MV-4-11 (cell line): Measurements from ENCODE around the gene TTLL11.

ENCODE experiments used
- DNase-seq: peaks from one replicate; lab custom pipeline; 2025; lab: John Stamatoyannopoulos, UW

The TTLL11 gene

DNA sequence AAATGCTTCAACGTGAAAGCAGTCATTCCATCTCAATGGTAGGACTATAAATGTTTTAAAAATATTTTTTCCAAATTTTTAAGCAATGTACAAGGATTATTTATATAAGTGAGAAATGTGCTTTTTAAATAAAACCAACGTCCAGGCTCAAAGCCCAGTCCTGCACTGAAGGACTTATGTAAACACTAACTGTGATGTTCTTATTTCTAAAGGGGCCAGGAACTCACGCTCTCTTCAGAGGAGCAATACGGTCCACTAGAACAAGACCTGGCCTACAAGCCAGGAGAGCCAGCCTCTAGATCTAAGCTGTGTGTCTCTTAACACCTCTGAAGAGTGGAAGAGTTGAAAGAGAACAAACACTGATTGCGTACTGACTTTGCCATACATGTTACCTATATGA is 12.1 kb downstream of the TTLL11 start:
- DNase-seq, result no peak

DNA sequence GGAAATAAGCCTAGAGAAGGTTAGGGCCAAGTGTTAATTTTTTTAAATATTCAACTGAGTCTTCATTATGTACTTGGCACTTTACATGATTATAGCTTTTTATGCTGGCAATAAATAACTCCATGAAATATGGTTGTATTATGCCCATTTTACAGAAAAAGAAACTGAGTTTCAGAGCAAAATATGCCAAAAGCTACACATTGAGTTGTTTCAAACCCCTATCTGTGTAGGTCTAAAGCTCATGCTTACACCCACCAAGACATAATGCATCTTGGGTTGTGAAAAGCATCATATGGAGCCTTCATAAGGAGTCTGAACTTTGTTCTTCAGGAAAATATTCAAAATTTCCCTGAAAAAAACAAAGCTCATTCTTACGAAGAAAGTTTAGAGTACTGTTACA is 14.6 kb downstream of the TTLL11 start:
- DNase-seq, result no peak

DNA sequence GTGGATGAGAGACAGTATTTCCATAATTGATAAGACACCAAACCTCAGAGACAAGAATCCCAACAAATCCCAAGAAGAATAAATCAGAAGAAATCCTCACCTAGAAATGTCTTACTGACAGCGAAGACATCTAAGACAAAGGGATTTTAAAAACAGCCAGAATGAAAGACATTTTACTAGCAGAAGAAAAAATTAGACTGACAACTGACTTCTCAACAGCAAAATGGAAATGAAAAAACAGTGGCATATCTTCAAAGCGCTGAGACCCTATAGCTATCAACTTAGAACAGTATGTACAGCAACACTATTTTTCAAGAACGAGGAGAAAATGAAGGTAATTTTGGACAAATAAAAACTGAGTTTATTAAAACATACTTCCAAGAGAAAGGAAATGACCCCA is 16.3 kb downstream of the TTLL11 start:
- DNase-seq, result no peak

DNA sequence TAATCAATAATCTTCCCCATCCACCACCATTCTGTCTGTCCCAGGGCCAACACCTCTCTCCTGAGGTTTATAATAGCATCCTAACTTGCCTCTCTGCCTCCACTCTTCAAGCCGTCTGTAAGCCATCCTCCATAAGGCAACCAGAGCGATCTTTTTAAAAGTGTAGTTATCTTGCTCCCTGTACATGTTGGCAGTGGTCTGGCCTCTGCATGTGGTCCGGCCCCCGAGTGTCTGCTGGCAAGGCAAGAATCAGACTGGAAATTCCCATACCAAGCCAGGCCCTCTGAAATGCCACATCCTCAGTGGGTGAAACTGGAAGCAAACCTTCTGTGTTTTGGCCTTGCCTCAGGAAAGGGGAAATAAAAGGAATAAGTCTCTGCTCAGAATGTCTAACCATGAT is 17.0 kb downstream of the TTLL11 start:
- DNase-seq, result no peak

DNA sequence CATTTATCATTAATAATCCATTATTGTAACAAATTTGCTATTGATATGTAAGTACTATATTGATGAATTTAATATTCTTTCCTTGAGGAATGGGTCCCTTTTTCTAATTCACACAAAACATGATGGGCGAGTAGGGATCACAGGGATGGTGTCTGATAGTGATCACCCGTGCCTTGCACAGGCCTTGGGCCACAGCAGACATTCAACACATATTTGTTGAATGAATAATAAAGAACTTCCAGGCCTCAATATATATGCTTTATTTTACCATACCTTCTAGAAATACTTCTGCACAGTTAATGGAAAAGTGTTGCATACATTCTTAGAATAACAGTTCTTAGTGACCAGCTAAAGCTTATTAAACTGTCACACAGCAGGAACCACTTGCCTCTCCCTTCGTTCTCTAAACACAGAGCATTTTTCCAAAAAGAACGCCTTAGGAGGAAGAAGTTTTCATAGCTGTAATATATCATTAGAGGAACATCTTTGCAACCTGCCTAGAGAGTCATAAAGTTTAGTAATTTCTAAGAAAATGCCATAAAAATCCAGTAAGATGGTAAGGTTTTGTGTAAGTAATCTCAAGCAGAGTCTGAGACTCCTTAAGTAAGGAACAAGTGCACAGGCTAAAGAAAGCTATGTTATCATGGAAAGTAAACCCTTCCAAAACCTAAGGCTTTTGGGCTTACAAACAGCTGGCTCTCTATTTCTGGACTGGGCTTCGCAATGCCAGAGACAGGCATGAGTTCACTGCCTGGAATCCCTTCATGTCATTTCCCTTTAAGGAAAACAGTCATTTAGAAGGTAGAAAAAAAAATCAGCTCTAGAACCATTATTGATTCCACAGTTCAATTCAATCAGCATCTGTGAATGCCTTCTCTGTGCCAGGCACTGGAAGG is 17.7 kb downstream of the TTLL11 start:
- no peak for DNase-seq

DNA sequence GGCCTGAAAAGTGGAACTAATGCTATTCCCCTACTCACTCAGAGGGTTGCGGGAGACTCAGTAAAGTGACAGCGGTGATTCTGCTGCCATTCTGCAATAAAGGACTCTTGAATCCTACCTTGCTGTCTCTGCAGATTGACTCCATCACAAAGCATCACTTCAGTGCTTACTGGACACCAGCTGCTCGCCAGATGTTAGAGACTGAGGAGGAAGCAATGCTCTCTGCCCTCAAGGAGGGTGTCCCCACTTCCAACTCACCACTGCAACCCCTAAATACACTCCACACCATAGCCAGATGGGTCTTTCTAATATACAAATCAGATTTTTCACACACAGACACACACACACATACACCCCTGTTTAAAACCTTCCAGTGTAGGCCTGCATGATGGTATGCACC is 21.4 kb downstream of the TTLL11 start:
- no peak for DNase-seq

DNA sequence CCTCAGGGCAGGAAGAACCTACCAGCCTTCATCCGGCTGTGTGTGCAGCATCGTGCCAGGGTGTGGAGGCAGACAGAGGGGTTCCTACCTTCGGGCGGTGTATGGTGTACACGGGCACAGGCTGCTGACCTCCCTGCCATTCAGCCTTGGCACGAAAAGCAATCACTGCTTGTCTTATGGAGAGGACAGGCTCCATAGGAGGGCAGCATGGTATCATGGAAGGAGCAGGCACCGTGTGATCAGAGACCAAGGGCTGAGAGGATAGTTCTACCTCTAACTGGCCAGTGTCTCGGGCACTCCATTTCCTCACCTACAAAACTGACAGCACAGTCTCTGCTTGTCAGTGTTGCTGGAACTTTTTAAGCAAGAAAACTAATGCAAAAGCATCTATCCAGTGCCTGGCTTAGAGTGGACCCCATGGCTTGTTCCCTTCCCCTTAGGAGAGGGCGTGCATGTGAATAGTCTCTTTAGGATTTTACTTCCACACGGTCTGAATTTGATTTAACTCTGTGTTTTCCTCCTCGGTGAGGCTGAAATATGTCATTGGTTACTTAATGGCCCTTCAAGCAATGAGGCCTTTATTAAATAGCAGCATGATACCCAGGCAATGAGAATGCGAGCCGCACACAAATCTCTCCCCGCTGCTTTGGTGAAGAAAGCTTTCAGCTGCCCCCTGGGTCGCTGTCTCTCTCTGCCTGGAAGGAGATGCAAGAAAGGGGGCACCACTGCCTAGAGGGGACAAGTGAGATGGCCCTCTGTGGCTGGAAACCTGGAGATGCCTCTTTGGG is 22.2 kb downstream of the TTLL11 start:
- DNase-seq, result no peak

DNA sequence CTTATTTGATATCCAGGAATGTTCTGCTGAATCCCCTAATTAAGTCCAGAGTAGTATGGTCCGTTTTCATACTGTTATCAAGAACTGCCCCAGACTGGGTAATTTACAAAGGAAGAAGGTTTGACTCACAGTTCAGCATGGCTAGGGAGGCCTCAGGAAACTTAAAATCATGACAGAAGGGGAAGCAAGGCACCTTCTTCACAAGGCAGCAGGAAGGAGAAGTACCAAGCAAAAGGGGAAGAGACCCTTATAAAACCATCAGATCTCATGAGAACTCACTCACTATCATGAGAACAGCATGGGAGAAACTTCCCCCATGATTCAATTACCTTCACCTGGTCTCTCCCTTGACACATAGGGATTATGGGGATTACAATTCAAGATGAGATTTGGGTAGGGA is 26.4 kb downstream of the TTLL11 start:
- DNase-seq, result peak; percentile 51

DNA sequence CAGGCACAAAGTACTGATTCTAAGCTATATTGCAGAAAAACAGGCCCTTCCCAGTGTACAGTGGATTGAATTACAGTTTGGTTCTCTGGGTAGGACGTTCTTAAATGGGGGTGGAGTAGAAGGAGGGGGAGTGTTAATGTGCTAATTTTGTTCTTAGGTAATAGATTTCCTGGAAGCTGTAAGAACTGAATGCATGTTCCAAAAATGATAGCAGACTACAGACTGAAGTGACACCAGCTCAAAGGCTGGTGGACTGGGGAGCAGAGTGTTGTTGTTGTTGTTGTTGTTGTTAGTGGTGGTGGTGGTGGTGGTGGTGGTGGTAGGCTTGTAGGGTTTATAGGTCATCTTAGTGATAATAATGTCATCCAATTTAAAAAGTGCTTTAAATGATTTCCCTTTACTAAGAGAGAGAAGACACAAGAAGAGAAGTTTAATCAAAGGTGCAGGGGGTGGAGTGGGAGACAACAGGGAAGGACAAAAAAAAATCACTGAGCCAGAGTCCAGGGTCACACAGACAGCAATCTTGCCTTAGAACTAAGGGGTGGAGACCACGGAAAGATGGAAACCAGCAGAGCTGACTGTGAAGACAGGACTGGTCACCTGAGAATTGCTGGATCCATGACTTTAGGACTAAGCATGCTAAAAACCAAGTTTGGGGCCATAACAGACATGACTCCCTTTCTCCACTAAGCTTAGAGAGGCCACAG is 27.0 kb downstream of the TTLL11 start:
- no peak for DNase-seq

DNA sequence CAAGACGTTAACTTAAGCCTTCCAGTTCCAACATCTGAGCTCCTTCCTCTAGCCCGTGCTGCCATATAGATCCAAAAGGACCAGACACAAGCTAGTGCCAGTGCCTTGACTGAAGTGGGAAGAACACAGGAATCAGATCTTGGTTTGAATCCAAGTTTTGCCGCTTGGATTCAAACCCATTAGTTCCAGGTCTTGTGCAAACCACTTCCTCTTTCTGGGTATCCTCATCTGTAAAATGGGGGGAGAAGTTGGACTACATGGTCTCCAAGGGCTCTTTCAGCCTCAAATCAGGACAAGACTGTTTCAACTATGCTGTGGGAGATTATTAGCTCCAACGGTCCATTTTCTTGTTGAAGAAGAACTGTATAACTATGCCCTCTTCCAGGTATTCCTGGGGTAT is 32.6 kb downstream of the TTLL11 start:
- peak; percentile 18 for DNase-seq

DNA sequence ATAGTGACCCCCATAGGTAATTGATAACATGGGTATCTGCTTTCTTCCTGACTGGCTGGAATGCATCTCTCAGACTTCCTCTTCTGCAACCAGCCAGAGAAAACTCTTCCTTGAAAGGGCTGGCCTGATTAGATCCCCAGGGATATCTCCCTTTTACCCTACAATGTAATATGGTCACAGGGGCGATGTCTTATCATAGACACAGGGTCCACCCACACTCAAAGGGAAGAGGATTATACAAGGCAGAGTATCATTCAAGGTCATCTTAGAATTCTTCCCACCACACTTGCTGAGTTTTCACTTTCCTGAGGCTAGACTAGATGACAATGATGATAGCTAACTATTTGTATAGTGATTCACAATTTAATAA is 33.2 kb downstream of the TTLL11 start:
- DNase-seq, result no peak

DNA sequence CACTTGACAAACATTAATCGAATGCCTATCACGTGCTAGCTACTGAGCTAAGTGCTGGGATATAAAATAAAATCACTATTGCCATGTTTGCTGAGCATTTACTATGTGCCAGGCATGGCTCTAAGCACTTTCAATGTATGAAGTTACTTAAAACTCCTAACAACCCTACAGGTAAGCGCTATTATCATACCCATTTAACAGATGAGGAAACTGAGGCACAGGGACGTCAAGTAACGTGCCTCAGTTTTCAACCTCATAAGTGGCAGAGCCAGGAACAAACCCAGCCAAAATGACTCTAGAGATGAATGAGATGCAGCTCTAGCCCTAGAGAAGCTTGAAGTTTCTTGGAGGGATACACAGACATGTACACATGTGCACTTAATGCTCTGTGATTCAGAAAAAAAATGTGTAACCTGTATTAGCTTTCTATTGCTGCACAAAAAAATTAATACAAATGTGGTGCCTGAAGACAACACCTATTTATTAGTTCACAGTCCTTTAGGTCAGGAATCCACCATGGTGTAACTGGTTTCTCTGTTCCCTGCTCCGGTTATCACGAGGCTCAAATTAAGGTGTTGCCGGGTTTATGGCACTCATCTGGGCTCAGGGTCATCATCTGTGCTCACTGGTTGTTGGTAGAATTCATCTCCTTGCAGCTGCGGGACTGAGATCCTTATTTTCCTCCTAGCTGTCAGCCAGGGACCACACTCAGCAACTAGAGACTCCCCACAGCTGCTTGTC is 33.7 kb downstream of the TTLL11 start:
- no peak for DNase-seq

DNA sequence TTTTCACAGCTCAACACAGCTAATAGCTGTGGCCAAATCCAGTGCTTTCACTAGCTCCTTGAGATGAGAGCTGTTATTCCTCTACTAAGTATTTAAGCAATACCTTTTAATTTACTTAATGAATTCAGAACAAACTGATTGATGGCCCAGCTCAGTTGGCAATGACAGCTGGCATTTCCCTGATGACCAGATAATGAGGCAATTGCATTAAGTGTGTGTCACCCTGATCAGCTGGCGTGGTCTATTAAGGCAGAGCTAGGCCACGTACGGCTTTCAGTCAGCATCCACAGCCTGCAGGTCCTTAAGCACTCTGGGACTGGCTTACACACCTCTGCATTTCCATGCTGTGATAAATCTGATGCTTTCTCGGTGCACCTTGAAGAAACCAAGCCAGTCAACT is 34.4 kb downstream of the TTLL11 start:
- DNase-seq, result no peak

DNA sequence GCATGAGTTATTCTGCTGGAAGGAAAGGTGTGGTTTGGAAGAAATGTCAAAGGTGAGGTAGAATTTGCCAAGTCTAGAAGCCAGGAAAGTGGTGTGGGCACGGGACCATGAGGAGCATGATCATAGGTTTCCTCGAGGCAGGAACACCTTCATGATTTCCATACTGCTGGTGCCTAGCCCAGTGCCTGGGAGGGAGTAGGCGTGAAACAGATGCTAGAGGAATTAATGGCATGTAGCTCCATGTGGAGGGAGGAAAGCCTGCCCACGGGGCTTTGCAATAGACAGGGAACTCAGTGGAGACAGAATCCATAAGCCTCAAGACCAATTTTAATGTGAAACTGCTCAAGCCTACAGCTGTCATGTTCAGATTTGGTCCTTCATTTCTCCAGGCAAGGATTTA is 35.1 kb downstream of the TTLL11 start:
- no peak for DNase-seq

DNA sequence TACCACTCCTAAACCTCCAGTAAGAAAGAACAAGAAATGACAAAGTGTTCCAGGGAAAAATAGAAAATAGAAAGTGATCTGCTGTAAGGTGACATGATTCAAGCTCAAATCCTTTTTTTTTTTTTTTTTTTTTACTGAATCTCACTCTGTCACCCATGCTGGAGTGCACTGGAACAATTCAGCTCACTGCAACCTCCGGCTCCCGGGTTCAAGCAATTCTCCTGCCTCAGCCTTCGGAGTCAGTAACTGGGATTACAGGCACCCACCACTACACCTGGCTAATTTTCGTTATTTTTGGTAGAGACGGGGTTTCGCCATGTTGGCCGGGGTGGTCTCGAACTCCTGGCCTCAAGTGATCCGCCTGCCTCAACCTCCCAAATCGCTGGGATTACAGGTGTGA is 35.9 kb downstream of the TTLL11 start:
- DNase-seq, result no peak

DNA sequence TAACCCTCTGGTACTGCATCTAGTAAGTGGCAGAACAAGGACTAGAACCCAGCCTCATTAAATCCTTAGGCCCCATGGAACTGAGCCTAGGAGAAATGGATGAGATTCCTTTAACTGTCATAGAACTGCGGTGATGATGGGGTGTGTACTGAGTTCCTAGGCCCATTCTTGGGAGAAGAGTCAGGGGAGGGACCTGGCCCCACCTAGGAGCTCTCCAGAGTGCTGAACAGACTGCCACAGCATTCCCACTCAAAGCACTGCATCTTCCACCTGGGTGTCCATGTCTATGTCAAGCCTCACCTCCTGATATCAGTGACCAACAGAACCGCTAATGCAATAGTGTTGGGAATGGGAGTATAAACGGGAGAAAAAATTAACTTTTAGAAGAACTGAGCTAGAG is 36.6 kb downstream of the TTLL11 start:
- no peak for DNase-seq

DNA sequence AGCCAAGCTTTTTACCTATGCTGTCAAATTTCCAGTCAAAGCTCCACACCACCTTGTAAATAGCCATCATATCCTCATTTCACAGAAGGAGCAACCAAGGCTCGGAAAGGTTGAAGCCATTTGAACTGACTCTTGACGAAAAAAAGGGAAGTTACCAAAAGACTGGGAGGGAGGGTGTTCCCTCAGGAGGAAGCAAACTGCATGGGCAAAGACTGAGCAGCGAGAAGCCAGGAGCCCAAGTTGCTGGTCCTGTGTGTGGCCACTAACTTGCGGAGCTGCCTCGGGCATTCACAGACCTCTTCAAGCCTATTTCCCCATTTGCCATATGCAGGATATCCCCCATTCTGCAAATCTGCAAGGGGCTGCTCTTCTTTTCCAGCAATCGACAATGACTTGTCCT is 37.4 kb downstream of the TTLL11 start:
- peak; percentile 76 for DNase-seq

DNA sequence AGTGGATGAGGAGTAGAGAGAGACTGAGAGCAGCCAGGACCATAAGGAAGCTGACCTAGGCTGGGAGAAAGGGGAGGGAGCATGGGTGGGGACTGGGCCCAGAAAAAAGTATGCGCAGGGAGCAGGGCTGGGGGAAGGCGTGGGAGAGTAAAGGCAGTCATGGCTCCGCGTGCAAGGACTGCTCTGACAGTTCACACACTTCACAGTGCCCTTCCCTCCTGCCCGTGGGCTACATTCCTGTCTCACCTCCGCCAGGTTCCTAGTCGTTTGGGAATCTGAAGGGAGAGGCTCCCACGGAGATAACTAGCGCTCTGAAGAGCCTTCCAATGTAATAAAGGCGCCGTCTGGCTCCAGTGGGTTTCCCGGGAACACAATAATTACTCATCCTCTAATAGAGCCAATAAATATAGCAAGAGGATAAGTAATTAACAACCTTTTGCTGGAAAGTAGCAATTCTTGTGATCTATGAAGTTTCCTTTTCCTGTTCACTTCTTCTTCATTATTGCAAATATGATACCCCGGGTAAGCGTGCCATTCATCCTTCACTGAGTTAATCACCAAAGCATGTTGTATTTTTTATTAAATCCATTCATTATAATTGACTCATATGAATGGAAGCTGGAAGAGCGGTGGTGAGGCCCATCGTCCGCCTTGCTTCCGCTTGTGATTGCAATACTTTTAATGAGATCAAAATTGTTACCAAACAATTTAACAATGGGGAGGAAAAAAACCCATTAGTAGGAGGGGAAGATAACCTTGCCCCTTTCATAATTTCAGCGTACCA is 39.3 kb downstream of the TTLL11 start:
- no peak for DNase-seq

DNA sequence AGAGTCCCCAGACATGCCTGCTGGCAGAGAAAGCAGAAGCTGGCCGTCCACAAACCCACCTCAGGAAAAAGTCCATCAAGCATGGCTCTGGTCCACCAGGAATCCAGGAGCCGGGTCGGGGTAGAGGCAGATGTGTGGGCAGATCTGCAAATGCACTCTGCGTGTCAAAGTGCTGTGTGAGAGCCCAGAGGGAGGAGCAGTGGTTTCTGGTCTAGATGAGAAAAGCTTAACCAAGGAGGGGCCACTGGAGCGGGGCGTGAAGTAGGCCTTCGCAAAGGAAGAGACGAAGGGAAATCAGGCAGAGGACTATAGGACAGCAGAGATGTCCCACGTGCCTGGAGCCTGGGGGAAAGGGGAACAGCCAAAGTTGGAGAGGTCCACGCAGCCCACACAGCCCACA is 40.0 kb downstream of the TTLL11 start:
- no peak for DNase-seq

DNA sequence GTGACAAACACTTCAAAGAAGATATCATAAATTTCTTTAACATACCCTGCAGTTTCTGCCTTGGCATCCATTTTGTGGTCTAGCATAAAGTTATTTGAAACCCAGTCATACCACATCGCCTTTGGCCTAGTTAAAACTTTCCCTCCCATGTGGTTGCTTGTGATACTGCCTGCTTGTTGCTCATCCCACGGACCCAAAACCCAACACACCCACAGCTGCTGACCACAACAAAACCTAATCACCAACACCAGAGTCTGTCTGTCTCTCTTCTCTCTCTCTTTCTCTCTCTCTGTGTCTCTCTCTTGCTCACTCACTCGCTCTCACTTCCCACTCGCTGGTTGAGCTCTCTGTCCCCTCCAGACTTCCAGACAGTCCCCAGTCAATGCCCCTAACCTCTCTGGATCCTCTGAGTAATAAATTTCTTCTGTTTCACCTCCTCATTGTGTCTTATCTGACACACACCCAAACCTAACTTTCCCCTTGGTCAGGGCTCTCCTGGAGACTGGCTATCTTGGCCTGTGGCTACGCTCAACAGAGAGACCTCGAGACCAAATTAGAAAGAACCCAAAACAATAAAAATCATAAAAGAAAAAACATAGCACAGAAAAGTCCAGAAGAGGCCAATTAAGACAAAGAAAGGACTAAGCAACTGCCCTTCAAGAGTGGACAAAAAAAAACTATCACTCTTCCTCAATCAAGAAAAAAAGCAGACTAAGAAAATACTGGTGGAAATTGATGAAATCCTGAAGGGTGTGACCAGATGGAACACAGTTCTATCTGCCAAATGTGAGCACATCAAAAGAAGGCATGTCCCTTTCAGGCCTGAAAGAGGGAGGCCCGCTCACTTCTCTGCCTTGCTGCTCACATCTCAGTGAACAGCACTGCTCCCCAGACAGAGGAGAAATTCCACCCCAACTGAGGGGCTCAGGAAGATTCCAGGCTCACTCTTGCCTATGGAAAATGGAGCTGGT is 41.5 kb downstream of the TTLL11 start:
- DNase-seq, result peak; percentile 75
